NCI-H2029 (cell line): Measurements from ENCODE around the gene HOGA1.
"Not testable (repeated sequence)": the region's sequence is repeated elsewhere in the genome, so short reads cannot be mapped to it uniquely, and the experiment has no call there.

ENCODE experiments used
- DNase-seq: peaks from one replicate; lab custom pipeline; 2025; lab: John Stamatoyannopoulos, UW

Gene HOGA1

DNA sequence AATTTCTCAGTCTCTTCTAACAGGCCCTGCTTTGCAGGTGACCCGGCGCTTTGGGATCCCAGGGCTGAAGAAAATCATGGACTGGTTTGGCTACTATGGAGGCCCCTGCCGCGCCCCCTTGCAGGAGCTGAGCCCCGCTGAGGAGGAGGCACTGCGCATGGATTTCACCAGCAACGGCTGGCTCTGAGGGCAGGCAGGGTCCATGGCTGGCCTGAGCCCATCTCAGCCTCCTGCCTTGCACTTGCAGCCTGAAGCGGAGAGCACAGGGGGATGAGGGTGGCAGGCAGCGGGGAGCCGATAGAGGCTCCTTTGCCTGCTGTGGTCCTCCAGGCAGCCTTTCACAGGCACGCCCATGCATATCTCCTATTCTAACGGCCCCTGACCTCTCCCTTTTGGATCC is 27.3 kb downstream of the HOGA1 start:
- DNase-seq, result no peak

DNA sequence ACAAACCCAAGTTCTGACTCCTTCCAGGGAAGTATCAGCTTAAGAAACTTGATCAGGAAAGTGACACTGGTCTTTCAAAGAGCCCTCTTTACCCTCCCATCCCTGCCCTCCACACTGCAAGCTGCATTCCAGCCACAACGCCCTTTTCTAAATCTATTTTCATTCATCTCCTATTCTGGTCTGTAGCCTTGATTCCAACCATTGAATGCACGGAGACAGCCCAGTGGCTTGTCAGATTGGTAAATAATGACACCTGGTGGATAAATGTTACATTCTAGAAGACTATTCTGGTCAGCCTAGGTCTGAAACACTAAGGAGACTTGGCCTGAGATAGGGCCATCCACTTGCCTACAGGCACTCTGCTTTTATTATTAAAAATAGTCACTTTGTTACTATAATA is 28.2 kb downstream of the HOGA1 start:
- DNase-seq, result no peak

DNA sequence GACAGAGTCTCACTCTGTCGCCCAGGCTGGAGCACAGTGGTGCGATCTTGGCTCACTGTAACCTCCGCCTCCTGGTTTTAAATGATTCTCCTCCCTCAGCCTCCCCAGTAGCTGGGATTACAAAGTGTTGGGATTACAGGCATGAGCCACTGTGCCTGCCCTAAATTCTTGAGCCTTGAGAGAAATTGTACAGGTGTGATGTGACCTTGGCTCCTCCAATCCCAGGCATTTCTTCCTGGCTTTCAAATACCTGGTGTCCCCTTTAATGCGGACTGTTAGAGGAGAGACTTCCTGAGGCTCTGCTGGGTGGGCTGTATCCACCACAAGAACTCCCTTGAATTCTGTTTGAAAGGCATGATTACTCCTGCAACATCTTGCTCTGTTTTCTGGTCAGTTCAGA is 34.1 kb downstream of the HOGA1 start:
- no peak for DNase-seq

DNA sequence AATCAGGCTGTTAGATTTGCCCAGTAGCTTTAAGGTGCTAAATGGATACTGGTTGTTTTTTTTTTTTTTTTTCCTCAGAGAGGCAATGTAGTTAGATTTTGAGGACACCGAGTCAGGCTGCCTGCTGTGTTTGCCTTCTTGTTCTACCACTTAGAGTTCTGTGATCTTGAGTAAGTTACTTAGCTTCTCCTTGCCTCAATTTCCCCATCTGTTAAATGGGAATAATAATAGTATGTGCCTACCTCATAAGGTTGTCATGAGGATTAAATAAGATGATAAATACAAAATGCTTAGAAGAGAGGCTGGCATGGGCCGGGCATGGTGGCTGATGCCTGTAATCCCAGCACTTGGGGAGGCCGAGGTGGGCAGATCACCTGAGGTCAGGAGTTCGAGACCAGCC is 34.5 kb downstream of the HOGA1 start:
- DNase-seq, result no peak

DNA sequence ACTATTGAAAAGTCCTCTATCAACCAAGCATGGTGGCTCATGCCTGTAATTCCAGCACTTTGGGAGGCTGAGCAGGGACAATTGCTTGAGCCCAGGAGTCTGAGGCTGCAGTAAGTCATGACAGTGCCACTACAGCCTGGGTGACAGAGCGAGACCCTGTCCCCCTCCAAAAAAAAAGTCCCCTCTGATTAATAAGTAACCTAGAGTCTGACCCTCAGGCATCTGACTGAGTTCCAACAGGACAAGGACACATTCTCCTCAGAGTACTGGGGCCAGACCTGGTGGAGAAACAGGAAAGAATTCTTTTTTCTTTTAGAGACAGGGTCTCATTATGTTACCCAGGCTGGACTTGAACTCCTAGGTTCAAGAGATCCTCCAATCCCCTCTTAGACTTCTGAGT is 39.1 kb downstream of the HOGA1 start:
- DNase-seq, result no peak

DNA sequence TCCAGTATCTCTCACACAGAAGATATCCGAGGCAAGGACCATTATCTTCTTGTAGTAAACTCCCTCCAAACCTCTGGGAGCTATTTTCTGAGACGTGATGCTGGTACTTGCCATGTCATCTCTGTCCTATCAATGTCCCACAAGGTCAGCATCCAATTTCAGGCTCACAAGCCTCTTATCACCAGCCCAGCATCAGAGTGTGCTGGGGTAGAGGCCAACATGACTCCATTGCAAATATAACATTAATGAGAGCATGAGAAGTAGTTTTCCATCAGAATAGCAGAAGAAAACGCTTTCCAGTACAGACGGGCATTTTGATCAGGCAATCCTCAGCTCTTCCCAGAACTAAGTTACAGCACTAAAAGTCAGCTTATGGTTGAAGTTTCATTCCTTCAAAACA is 43.5 kb downstream of the HOGA1 start:
- no peak for DNase-seq

DNA sequence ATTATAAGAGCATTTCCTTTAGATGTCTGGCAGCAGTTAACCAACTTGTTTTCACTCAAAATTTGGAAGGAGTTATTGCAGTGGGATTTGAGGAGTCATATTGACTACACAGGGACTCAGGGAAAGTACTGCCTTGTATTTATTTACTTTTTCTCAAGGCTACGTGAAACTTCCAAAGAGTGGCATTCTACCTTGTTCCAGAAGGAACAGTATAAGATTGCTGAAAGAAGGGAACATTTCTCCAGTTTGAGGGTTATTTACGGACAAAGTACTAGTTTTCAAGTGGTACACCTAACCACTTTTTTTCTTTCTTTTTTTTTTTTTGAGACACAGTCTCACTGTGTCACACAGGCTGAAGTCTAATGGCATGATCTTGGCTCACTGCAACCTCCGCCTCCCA is 44.0 kb downstream of the HOGA1 start:
- DNase-seq, result no peak

DNA sequence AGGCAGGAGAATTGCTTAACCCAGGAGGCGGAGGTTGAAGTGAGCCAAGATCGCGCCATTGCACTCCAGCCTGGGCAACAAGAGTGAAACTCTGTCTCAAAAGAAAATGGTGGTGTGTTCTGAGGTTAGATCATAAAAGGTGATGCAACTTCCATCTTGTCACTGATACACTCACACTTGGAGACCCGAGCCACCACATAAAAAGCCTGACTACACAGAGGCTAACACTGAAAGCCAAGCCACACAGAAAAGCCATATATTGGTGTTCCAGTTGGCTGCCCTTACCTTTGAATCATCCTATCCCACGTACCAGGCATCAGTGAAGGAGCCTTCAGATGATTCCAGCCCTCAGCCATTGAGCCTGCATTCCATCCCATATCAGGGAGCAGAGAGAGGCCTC is 45.1 kb downstream of the HOGA1 start:
- no peak for DNase-seq

DNA sequence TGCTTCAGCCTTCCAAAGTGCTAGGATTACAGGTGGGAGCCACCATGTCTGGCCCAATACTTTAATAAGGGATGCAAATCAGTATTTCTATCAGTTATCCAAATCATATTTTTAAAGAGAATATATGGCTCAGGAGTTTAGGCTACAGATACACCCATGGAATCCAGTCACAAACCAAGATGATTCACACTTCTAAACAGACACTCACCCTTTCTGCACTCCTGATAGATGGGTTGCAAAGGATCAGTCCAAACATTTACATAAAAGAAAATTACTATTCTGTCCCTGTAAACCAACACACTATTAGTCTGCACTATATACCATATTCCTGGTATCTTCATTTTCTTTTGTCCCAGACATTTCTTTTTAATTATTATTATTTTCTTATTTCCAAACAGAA is 46.9 kb downstream of the HOGA1 start:
- DNase-seq, result no peak

DNA sequence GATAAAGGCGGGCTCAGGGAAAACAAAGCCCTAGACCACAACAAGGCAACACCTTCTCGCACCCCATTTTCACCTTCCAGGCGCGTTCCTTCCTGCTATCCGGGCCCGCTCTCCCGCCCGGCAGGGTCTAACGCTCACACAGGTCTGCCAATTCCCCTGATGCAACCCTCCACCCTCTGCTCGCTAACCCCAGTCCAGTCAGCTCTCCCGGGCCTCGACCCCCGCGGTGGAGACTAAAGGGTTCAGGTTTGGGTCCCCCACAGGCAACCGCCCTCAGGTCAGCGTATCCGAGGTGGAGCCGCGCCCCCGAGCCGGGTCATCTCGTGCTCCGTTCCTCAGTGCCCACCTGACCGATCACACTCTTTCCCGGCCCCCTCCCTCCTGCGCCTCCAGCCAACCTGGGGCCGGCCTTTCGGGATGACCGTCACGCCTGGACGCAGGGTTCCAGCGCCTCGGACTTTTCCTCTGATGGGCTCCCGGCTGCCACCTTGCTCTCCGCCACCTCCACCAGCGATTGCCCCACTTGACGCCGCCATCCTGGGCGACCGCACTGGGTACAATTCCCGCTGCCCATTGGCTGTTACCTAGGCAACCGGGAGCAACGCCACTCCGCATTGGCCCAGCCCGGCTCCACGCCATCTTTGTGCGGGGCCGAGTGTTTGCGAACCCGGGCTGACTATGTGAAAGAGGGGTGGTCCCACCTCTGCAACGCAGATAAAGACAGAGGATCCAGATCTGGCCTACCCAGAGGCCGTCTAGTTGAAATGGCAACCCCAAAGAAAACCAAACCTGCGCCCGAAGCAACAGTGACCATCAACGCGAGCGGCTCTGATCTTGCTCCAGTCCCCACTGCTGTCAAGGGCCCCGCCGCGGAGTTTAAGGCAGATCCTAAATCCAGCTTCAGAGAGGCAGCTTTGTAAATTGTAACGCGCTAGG is 49.0 kb downstream of the HOGA1 start, which contains the start of gene MORN4:
Gene MORN4, minus strand, starts transcription at position 552 of the 936 bp plus-strand sequence. CDS start 13,847 bp downstream, outside the sequence.
- DNase-seq, result peak; percentile 82

DNA sequence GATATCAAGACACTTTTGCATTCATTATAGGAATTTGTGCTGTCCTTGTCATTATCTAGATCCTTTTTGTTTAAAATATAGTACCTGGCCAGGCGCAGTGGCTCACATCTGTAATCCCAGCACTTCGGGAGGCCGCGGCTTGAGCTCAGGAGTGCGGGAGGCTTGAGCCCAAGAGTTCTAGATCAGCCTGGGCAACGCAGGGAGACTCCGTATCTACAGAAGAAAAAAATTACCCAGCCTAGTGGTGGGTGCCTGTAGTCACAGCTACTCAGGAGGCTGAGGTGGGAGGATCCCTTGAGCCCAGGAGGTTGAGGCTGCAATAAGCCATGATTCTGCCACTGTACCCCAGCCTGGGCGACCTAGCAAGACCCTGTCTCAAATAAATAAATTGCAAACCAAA is 49.7 kb downstream of the HOGA1 start:
- DNase-seq, result peak; percentile 8

DNA sequence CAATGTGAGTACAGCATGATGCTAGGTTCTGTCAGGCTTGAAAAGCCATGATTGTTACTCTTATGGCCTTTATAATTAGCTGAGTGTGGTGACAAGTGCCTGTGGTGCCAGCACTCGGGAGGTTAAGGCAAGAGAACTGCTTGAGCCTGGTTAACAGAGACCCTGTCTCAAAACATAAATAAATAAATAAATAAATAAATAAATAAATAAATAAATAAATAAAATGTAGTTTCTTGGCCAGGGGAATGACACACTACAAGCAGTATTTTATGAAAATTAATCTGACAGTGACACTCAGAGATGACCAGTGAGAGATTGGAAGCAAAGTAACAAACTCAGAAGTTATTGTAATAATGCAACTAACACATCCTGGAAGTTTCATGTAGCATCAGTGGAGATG is 51.4 kb downstream of the HOGA1 start:
- no peak for DNase-seq

DNA sequence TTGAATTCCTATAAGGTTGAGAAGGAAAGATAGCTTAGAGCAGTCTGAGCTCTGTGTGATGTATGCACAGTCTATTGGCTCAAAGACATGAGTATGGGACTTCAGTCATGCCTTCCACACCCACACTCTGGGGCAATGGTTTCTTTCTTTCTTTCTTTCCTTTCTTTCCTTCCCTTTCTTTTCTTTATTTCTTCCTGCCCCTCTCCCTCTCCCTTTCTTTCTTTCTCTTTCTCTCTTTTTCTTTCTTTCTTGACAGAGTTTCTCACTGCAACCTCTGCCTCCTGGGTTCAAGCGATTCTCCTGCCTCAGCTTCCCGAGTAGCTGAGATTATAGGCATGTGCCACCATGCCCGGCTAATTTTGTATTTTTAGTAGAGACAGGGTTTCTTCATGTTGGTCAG is 54.9 kb downstream of the HOGA1 start:
- not testable (repeated sequence) for DNase-seq

DNA sequence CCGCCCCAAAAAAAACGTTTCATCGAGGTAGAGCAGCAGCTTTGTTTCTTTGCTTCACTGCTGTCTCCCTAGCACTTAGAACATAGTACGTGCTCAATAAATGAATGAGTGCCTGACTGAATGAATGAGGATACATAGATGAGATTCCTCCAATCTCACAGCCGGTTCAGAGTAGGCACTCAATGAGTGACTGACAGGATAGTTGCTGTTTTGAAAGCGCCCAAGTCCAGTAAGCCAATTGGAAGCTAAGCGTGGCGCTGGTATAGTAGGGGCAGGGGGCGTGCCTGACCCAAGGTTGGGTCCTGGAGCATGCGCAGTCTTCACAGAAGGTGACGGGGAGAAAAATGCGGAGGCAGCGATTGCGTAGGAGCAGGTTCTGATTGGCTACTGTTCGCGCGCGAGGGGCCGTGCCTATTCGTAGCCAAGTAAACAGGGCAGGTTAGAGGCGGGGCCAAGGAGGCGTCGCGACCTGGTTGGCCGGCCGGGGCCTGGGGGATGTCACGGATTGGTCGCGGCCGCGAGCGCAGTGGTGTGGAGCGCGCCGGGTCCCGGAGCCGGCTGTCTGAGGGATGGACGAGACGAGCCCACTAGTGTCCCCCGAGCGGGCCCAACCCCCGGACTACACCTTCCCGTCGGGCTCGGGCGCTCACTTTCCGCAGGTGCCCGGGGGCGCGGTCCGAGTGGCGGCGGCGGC is 56.1 kb downstream of the HOGA1 start, which contains the start of gene PI4K2A:
Gene PI4K2A, plus strand, starts transcription at position 498 of the 694 bp plus-strand sequence. Its CDS starts 72 bp downstream, at position 570.
- DNase-seq, result peak; percentile 93

DNA sequence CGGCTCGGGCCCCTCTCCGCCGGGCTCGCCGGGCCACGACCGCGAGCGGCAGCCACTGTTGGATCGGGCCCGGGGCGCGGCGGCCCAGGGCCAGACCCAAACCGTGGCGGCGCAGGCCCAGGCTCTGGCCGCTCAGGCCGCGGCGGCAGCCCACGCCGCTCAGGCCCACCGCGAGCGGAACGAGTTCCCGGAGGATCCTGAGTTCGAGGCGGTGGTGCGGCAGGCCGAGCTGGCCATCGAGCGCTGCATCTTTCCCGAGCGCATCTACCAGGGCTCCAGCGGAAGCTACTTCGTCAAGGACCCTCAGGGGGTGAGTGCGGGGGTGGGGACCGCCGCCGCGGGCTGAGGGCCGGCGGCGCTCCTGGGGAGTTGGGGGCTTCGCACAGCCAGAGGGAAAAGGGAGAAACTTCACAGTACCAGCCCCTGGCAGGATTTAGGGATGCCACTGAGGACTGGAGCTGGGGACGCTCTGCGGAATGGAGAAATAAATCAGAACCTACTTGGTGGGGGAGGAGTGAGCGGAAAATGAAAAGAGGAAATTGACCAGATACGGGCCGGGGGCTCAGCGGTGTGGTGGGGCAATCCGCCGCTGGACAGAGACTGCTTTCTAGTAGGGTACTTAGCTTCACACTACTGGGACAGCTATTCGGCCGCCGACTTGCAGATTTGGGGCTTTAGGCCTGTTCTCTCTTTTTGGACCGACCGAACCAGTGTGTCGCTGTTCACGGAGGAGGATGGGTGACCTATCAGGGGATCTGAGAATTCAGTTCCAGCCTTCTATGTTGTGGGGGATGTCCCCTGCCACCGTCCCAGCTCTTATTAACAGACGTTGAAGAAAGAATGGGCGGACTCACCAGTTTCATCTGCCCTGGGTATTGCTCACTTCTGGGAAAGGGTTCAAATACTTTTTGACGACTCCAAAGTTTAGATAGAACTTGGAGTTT is 57.0 kb downstream of the HOGA1 start:
- DNase-seq, result no peak

DNA sequence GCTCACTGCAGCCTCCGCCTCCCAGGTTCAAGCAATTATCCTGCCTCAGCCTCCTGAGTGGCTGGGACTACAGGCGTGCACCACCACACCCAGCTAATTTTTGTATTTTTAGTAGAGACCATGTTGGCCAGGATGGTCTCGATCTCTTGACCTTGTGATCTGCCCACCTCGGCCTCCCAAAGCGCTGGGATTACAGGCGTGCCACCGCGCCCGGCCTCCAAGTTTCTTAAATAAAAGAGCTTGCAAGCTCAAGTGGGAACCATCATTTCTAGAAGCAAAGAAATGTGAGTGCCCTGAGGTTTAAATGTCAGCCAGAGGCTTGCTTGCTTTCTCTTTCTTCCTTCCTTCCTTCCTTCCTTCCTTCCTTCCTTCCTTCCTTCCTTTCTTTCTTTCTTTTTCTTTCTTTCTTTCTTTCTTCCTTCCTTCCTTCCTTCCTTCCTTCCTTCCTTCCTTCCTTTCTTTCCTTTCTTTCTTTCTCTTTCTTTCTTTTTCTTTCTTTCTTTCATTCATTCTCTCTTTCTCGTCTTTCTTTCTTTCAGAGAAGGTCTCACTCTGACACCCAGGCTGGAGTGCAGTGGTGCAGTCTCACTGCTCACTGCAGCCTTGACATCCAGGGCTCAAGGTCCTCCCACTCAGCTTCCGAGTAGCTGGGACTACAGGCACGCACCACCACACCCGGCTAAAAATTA is 58.4 kb downstream of the HOGA1 start:
- not testable (repeated sequence) for DNase-seq

DNA sequence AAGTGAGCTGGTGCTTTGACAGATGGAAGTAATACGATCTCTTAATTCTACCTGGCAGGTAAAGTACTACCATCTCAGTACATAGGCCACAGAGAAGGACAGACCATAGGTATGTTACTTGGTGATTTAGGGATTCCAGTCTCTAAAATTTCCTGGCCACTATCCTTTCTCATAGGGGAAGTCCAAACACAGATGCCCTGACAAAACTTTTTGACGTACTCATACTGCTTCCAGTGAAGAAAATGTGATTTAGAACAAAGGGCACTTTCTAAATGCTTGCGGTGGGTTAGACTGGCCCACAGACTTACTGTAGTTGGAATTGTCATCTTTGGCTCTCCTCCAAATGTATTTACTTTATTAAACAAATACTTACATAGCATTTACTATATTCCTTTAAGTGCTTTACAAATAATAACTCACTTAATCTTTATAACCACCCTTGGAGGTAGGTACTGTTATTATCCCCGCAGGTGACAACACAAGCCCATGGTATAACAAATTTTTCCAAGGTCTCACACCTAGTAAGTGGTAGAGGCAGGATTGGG is 59.3 kb downstream of the HOGA1 start:
- DNase-seq, result no peak

DNA sequence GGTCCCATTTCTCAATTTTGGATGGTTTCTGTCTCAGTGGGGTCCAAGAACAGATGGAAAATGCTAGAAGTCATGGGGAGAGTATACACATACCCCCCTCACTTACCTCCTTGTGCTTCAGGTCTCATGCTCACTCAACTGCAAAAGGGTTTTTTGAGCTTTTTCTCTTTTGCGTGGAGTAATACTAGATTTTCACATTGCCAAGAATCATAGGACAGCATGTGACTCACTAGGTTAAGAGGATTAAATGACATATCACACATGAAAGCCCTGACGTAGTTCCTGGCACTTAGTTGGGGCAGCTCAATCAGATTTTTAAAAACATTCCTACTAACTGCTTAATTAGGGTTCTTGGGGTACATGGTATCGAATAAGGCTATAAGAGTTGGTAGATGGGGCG is 60.7 kb downstream of the HOGA1 start:
- no peak for DNase-seq

DNA sequence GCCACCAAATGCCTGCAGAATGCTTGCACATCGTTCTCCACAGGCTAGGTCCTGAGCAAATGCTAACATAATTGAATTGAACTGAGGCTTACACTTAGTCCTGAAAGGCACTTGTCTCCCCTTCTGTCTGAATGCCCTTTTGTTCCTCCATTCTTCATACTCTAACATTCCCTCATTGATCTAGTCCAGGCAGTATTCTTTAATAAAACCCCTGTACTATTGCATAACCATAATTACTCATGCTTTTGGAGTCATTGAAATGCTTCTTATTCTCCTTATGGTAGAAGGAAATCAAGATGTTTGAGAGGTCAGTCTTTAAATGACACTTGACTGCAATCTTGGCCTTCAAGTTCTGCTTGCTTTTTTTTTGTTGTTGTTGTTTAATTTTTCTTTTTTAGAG is 63.4 kb downstream of the HOGA1 start:
- DNase-seq, result no peak

DNA sequence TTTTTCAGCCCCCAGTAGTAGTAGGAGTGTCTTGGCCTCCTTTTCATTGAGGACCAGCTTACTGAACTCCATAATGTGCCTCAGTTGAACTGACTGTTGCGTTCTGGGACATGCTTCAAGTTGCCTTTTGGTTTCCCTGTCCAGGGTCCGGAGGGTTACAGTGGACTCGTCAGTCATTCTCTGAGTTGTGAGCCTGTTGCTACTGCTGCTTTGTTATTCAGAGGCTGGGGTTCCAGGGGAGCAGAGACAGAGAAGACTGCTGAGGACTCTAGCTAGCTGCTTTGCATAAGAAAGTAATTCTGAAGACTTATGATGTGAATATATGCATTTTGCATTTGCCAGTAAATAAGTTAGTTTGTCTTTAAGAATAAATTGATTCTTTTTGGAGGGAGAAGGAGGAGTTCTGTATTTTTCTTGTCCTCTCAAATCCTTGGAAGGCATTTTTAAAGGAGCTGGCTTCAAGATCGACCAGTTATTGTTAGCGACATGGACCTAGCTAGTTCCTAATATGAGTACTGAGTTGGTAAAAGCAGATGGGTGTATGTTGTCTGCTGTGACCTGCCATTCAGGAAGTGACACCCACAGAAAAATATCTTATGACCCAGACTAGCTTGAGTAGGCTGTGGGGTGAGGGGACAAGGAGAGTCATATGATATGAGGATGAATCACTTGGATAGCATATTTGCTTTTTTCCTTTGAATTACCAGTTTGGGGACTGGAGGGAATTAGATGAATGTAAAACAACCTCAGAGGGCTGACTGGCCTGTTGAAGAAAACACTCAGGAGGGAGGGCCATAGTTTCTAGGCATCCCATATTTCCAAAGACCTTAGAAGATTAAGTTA is 64.6 kb downstream of the HOGA1 start:
- DNase-seq, result no peak
